GM21381 (cell line): ENCODE data around the gene CCDC3.

ENCODE experiments used
- ATAC-seq: cut with Tn5 transposase; IDR thresholded peaks from one replicate; pipeline ENCODE4 v1.9.1; 2021; ENCODE audit warnings: mild to moderate bottlenecking, moderate library complexity; ENCODE audit not compliant: unreplicated experiment

Gene CCDC3

GRCh38 chr10:12846718-12847117 lies 154.8 kb downstream of the CCDC3 start:
- ATAC-seq: no peak
